ENCODE results near the gene NBAS.
"Not testable (repeated sequence)": the region's sequence is repeated elsewhere in the genome, so short reads cannot be mapped to it uniquely, and the experiment has no call there.

NBAS gene

DNA sequence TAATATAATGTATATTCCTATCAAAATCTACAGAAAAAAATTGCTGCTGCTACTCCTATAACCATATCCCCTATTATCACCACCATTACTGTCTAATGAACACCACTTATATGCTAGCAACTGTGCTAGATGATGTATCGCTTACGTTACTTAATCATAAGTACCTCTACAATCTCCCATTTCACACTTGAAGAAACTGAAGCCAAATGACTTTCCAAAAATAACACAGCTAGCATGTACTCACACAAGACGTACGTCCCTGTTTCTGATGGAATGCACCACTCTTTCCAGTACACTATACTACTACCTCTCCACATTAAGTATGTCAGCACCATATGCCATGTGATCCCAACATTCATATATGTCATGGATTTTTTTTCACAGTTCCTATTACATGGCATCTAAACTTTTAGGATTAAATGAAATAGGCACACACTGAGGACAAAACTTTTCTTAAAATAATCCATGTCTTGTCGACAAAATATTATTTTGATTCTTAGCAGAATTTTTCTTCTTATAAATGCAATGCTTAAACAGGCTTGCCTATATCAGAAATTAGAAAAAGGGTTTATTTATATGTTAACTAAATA is 112.8 kb downstream of the NBAS start:
- no peak for ATAC-seq

DNA sequence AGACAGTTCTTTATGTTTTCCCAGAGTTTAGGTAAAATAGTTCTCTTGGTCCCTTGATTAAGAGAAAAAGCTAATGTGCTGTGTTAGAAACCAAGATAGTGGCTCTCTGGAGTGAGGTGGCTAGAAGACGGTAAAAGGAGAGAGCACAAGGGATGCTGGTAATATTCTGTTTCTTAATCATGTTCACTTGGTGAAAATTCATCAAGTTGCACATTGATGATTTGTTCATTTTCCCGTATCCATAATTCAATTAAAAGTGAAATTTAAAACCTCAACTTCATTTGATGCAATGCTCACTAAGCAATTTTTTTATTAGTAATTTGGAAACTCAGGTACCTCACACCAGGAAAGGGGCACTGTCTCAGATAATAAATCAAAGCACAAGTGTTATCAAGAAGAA is 113.8 kb downstream of the NBAS start:
- Mint-ChIP-seq H3K9me3 (peaks cover 2% of the 10 kb centered on the region), H3K36me3 (peaks cover 41% of the 10 kb centered on the region), H3K4me3 (no peak overlapping the region), H3K27ac (no peak overlapping the region), H3K27me3 (no peaks in the 10 kb centered on the region), H3K4me1 (no peaks in the 10 kb centered on the region)
- no peak for ATAC-seq

More for the DNA sequence above, 112.8 kb downstream of the NBAS start:
- Mint-ChIP-seq H3K4me1 (no peaks in the 10 kb centered on the region), H3K4me3 (no peak overlapping the region), H3K27me3 (no peaks in the 10 kb centered on the region), H3K9me3 (peaks cover 2% of the 10 kb centered on the region), H3K36me3 (peaks cover 47% of the 10 kb centered on the region), H3K27ac (no peak overlapping the region)

- Mint-ChIP-seq H3K4me1 (no peaks in the 10 kb centered on the region), H3K36me3 (peaks cover 42% of the 10 kb centered on the region), H3K27ac (no peak overlapping the region), H3K9me3 (peaks cover 2% of the 10 kb centered on the region), H3K4me3 (no peak overlapping the region), H3K27me3 (no peaks in the 10 kb centered on the region)
- no peak for ATAC-seq
Observed at GRCh38 chr2:15446961-15447360, 114.2 kb downstream of the NBAS start.

- Mint-ChIP-seq H3K36me3 (peaks cover 39% of the 10 kb centered on the region), H3K4me3 (no peak overlapping the region), H3K9me3 (peaks cover 2% of the 10 kb centered on the region), H3K27me3 (no peaks in the 10 kb centered on the region), H3K4me1 (no peaks in the 10 kb centered on the region), H3K27ac (no peak overlapping the region)
- no peak for ATAC-seq
Observed at GRCh38 chr2:15445891-15446562, 115.1 kb downstream of the NBAS start.

GRCh38 chr2:15439768-15440524 is 121.2 kb downstream of the NBAS start:
- H3K27me3 Mint-ChIP-seq, ATAC-seq: not testable (repeated sequence)

DNA sequence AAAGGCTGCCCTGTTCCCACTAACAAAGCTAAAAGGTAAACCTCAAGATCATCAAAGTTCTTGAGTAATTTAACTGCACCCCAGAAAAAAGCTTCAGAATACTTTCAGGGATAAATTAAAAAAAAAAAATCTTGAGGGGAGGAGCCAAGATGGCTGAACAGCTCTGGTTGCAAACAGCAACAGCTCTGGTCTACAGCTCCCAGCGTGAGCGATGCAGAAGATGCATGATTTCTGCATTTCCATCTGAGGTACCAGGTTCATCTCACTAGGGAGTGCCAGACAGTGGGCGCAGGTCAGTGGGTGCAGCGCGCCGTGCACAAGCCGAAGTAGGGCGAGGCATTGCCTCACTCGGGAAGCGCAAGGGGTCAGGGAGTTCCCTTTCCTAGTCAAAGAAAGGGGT is 121.8 kb downstream of the NBAS start:
- H3K4me3 Mint-ChIP-seq, H3K4me1 Mint-ChIP-seq, ATAC-seq, H3K27ac Mint-ChIP-seq, H3K9me3 Mint-ChIP-seq, H3K27me3 Mint-ChIP-seq: not testable (repeated sequence)
- H3K36me3 Mint-ChIP-seq, result peaks cover 36% of the 10 kb centered on the region

More at GRCh38 chr2:15439768-15440524, 121.2 kb downstream of the NBAS start:
- not testable (repeated sequence) for H3K4me3 Mint-ChIP-seq, H3K4me1 Mint-ChIP-seq, H3K27ac Mint-ChIP-seq, H3K9me3 Mint-ChIP-seq
- H3K36me3 Mint-ChIP-seq, result peaks cover 36% of the 10 kb centered on the region

GRCh38 chr2:15436195-15436594 is 124.9 kb downstream of the NBAS start:
- Mint-ChIP-seq H3K9me3 (no peaks in the 10 kb centered on the region), H3K36me3 (peaks cover 44% of the 10 kb centered on the region), H3K4me3 (no peak overlapping the region), H3K27me3 (no peaks in the 10 kb centered on the region), H3K27ac (no peak overlapping the region), H3K4me1 (peaks cover 7% of the 10 kb centered on the region)
- no peak for ATAC-seq

DNA sequence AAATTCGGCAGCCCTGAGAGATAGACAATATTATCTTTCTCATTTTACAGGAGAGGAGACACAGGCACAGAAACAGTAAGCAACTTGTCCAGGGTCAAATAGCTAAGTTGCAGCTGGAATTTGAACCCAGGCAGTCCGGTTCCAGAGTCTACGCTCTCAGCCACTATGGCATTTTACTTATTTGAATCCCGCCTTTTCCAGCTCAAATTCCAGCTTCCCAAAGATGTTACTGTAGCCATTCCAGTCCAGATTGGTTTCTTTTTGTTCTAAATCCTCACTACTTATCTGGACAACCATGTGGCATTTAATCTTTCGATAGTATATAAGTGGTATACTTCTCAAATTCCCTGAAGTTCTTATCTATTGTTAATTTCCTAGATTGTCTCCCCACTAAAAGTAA is 125.7 kb downstream of the NBAS start:
- Mint-ChIP-seq H3K4me3 (no peak overlapping the region), H3K36me3 (peaks cover 40% of the 10 kb centered on the region), H3K27me3 (no peaks in the 10 kb centered on the region), H3K27ac (no peak overlapping the region), H3K4me1 (peaks cover 7% of the 10 kb centered on the region), H3K9me3 (no peaks in the 10 kb centered on the region)
- ATAC-seq, result no peak

DNA sequence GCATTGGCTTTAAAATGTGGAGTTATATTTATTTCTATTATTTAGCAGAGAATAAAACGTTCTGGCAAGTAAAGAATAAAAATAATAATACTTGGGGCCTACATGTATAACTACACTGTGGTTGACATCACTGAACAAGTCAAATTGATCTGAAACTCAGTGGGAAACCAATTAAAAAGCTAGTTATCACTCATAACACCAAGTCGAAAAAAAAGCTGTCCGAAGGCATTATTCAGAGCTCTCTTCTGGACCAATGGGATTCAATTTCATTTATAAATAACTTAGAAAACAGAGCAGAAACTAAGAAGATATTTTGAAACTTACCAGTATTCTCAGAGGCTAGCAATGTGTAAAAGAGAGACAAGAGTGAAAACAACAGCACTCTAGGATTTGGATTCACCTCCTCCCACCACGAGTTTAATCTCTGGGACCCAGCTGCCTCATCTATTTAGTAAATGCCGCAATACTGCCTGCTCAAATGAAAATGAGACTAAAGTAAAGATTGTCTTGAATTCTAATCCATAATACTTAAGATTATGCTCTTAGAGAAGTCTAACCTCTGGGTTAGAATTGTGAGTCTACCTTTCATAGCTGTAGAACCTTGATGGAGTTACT is 128.4 kb downstream of the NBAS start:
- no peaks in the 10 kb centered on the region for H3K9me3 Mint-ChIP-seq
- no peaks in the 10 kb centered on the region for H3K4me1 Mint-ChIP-seq
- peaks cover 26% of the 10 kb centered on the region for H3K36me3 Mint-ChIP-seq
- H3K27me3 Mint-ChIP-seq, result no peaks in the 10 kb centered on the region
- no peak overlapping the region for H3K27ac Mint-ChIP-seq
- no peak overlapping the region for H3K4me3 Mint-ChIP-seq
- no peak for ATAC-seq

DNA sequence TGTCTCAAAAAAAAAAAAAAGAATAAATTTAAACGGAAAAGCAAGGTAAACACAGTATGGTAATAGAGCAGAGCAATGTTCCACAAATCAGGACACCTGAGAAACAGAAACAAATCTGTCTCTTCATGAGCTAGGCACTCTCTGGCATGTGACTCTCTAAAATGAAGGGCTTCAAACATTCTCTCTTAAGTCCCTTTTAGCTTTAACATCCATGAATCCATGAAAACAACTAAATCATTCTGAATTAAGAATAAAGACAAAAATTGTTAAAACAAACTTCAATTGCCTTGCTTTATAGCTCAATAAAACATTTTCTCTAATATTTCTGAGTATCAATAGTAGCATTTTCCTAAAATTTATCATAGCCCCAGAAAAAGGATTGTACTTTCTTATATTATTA is 132.1 kb downstream of the NBAS start:
- H3K36me3 Mint-ChIP-seq, result peaks cover 37% of the 10 kb centered on the region
- ATAC-seq, result no peak
- no peaks in the 10 kb centered on the region for H3K27me3 Mint-ChIP-seq
- no peak overlapping the region for H3K27ac Mint-ChIP-seq
- no peaks in the 10 kb centered on the region for H3K9me3 Mint-ChIP-seq
- no peaks in the 10 kb centered on the region for H3K4me1 Mint-ChIP-seq
- H3K4me3 Mint-ChIP-seq, result no peak overlapping the region

- Mint-ChIP-seq H3K9me3 (no peaks in the 10 kb centered on the region), H3K36me3 (peaks cover 37% of the 10 kb centered on the region), H3K27ac (no peak overlapping the region), H3K4me1 (no peaks in the 10 kb centered on the region), H3K27me3 (no peaks in the 10 kb centered on the region), H3K4me3 (no peak overlapping the region)
- ATAC-seq, result no peak
Observed at GRCh38 chr2:15427987-15428386, 133.1 kb downstream of the NBAS start.

DNA sequence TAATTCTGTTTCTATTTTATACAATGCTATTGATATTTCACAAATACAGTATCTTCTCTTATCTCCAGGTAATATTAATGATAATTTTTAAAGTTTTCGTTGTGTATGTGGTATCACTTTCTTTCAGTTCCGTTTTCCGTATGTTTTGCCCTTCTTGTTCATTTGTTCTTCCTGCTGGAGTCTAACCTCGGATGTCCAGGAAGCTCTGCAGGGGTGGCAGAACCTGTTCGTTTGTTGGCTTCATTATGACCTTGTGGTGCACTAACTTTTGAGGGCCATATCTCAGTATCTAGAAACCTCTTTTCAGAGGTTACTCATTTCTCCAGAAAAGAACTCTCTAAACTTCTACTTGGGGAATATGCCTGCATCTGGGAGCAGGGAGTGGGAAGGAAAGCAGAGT is 134.5 kb downstream of the NBAS start:
- Mint-ChIP-seq H3K27me3 (no peaks in the 10 kb centered on the region), H3K36me3 (peaks cover 42% of the 10 kb centered on the region), H3K27ac (no peak overlapping the region), H3K4me3 (no peak overlapping the region), H3K4me1 (no peaks in the 10 kb centered on the region), H3K9me3 (no peaks in the 10 kb centered on the region)
- ATAC-seq, result no peak

DNA sequence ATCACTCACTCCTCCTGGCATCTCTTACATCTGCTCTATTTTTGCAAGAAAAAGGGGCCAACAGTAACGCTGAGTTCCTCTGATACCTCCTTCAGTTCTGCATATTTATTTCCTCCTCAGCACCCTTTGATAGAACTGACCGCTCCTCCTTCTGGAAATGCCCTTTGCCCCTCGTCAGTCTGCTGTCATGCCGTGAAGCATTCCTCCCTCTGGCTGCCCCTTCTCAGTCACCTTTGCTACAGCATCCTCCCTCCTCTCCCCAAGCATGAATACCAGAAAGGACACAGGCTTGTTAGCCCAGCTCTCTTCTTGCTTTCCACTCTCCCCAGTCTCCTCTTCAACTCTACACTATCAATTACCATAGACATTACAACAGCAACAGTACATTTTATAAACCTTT is 135.4 kb downstream of the NBAS start:
- H3K36me3 Mint-ChIP-seq, result peaks cover 37% of the 10 kb centered on the region
- no peak for ATAC-seq
- no peak overlapping the region for H3K4me3 Mint-ChIP-seq
- H3K9me3 Mint-ChIP-seq, result no peaks in the 10 kb centered on the region
- no peaks in the 10 kb centered on the region for H3K27me3 Mint-ChIP-seq
- H3K4me1 Mint-ChIP-seq, result no peaks in the 10 kb centered on the region
- H3K27ac Mint-ChIP-seq, result no peak overlapping the region

DNA sequence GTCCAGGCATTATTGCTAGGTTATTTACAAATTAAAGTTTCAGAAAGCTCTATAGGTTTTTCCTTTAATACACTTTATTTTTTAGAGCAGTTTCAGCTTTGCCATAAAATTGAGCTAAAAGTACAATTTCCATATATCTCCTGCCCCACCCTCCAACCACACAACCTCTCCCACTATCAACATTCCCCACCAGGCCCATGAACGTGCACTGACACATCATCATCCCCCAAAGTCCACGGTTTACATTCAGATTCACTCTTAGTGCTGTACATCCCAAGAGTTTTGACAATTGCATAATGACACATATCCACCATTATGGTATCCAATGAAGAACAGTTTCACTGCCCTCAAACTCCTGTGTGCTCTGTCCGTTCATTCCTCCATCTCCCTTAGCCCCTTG is 139.4 kb downstream of the NBAS start:
- no peak for ATAC-seq
- H3K4me3 Mint-ChIP-seq, result no peak overlapping the region
- no peaks in the 10 kb centered on the region for H3K9me3 Mint-ChIP-seq
- peaks cover 53% of the 10 kb centered on the region for H3K36me3 Mint-ChIP-seq
- no peaks in the 10 kb centered on the region for H3K4me1 Mint-ChIP-seq
- H3K27ac Mint-ChIP-seq, result no peak overlapping the region
- no peaks in the 10 kb centered on the region for H3K27me3 Mint-ChIP-seq

DNA sequence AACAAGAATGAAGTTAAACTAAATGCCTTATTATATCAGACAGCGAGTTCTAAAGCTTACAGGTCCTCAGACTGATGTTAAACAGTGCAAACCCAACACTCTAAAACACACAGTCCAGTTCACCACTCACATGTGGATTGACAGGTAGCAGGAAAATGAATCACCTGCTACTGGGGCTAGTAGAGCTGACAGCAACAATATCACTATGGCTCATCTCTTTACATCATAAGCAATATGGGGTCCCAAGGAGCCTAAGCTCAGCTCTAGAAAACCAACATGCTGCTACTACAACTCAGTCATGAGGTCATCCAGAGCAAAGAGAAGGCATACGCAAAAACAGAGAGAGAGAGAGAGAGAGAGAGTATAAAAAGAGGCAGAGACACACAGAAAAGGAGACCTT is 145.4 kb downstream of the NBAS start:
- Mint-ChIP-seq H3K36me3 (peaks cover 70% of the 10 kb centered on the region), H3K27ac (no peak overlapping the region)

More for the DNA sequence above, 145.4 kb downstream of the NBAS start:
- no peak overlapping the region for H3K4me3 Mint-ChIP-seq
- H3K27me3 Mint-ChIP-seq, result no peaks in the 10 kb centered on the region
- no peaks in the 10 kb centered on the region for H3K4me1 Mint-ChIP-seq
- no peak for ATAC-seq
- H3K9me3 Mint-ChIP-seq, result no peaks in the 10 kb centered on the region
